ENCODE measurements around the gene SERBP1.
"Not testable (repeated sequence)": the region's sequence is repeated elsewhere in the genome, so short reads cannot be mapped to it uniquely, and the experiment has no call there.

Gene SERBP1

DNA sequence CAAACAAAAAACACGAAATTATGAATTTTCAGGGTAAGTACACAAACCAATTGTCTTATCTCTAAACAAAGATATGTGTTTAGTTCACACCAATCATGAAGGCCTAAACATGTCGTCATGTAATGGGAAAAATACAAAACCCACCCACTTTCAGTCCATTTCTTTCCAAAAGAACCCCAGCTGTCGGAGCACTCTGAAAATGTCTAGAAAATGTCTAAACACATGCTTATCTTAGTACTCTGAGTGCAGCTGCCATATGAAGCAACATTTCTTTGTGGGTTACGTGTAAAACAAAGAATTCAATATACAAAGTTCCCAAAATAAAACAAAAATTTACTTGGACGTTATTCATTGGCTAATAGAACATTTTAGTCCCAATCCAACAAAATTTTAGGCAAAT lies 22.7 kb downstream of the SERBP1 start:
- DNase-seq (ENCODE audit: low read depth in 2 of 2), result no peak

DNA sequence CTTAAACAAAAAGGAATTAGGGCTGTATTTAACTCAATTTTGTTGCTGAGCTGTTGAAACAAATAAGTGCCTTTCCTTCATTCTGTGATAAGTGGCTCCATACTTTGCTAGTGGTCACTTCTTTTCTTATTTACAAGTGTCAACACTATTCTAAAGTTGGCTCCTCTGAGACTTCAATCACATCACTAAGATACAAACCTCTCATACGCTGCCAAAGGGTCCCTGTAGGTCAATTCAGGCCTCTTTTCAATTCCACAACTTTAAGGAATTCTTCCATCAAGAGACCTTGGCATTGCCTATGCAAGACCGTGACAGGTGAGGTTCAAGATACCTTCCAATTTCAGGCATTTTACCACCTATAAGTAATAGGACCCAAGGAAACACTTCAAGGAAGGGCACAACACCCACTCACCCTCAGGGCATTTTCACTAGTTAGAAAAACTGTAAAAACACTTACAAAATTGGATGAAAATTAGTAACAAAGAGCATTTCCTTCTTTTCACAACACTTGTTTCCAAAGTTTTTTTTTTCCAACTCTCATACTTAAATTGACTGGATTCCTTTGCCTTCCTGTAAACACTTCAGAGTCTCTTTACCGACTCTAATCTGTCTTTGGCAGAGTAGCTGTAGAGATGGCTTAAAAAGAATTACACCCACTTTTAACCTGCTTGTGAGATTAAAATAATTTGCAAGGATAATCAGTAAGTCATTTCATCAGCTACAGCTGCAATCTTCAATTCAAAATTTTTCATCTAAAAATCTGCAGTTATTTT lies 24.5 kb downstream of the SERBP1 start:
- DNase-seq (ENCODE audit: low read depth in 2 of 2), result no peak

DNA sequence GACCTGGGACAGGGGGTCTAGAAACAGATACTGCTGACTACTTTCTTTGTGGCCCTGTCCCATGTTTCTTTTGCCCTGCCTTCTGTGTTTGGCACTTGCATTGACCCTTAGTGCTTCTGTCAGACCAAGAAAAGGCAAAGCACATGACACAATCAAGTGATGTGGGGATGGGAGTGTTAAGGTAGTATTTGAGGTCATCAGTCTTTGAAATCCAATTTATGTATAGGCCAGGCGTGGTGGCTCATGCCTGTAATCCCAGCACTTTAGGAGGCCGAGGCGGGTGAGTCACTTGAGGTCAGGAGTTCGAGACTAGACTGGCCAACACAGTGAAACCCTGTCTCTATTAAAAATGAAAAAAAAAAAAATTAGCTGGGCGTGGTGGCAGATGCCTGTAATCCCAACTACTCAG lies 26.0 kb downstream of the SERBP1 start:
- no peak for DNase-seq (ENCODE audit: low read depth in 2 of 2)

DNA sequence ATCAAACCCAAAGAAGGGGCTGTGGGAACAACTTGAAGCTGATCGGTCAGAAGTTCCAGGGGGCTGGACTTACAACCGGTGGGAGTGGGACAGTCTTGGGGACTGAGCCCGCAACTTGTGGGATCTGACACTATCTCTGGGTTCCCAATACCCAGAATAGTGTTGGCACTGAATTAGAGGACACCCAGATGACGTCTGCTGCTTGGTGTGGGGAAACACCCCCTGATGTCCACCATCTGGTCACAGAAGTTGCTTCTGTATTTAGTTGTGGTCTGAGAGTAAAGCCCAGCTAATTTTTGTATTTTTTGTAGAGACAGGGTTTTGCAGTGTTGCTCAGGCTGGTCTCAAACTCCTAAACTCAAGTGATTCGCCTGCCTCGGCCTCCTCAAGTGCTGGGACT lies 28.8 kb downstream of the SERBP1 start:
- DNase-seq (ENCODE audit: low read depth in 2 of 2), result no peak

DNA sequence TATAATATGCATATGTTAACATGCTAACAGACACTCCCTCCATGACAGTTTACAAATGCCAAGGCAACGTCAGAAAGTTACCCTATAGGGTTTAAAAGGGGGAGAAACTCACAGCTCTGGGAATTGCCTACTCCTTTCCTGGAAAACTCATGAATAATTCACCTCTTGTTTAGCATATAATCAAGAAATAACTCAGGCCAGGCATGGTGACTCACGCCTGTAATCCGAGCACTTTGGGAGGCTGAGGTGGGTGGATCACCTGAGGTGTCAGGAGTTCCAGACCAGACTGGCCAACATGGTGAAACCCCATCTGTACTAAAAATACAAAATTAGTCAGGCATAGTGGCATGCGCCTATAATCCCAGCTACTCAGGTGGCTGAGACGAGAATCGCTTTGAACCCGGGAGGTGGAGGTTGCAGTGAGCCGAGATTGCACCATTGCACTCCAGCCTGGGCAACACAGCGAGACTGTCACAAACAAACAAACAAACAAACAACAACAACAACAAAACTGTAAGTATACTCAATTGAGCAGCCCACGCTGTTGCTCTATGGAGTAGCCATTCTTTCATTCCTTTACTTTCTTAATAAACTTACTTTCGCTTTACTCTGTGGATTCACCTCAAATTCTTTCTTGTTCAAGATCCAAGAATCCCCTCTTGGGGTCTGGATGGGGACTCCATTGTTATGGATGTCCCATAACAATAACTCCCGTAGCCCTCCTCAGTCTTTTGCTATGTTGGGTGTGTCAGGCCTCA lies 30.0 kb downstream of the SERBP1 start:
- not testable (repeated sequence) for DNase-seq (ENCODE audit: low read depth in 2 of 2)

DNA sequence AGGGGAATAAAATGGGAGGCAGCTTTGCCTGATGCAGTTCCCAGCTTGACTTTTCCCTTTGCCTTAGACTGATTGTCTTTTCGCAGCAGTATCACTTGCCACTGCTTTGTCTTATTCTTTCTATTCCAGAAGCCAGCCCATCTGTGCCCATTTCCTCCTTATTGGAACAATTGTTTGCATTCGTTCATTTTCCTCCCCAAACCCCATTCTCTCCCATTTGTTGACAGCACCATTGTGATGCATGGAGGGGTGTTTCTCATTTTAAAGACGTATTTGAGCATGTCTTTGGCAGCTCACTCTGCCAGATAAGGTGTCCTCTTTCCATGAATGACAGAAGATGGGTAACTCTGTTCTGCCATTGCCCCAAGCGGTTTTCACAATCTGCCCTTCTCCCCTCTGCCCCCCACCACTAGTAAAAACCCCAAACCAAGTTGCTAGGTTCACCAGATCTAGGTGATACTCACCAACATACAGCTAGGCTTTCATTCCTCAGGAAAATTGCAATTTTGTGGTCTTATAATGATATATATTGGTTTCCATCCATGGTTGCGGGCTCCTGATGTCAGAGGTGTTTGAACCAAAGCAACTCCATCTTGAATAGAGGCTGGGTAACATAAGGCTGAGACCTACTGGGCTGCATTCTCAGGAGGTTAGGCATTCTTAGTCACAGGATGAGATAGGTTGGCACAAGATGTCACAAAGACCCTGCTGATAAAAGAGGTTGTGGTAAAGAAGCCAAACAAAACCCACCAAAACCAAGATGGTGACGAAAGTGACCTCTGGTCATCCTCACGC lies 30.8 kb downstream of the SERBP1 start:
- DNase-seq (ENCODE audit: low read depth in 2 of 2), result no peak

DNA sequence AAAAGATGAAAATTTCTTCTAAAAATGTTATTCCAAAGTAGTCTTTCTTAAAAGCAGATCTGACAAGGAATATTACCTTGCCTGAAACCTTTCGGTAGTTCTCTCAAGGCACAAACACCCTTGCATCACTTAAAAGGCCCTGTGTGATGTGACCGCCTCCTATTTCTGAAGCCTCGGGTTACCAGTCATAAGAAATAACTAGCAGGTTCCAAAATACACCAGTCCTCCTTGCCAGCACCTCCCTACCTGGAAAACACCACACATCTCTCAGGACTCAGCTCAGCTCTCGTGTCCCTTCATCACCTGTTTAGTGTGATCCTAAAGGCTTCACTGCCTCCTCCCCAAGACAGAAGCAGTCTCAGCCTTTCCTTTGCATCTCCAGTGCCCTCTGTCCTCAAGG lies 35.7 kb downstream of the SERBP1 start:
- no peak for DNase-seq (ENCODE audit: low read depth in 2 of 2)

DNA sequence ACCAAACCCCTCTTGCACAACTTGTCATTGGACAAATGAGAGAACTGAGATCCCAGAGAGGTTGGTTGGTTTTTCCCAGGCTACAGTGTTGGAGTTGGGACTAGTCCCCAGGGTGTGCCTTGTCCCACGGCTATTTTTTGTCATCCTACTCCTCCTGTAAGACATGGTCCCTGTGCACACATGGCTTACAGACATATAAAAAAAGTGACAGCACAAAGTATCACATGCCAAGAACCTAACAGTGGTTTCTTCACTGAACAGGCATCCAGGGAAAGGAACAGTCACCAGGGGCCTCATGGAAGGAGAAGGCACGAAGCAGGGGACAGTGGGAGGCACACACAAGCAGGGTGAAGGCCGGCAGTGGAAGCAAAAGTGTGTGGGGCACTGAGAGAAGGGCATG lies 36.5 kb downstream of the SERBP1 start:
- DNase-seq (ENCODE audit: low read depth in 2 of 2), result no peak

DNA sequence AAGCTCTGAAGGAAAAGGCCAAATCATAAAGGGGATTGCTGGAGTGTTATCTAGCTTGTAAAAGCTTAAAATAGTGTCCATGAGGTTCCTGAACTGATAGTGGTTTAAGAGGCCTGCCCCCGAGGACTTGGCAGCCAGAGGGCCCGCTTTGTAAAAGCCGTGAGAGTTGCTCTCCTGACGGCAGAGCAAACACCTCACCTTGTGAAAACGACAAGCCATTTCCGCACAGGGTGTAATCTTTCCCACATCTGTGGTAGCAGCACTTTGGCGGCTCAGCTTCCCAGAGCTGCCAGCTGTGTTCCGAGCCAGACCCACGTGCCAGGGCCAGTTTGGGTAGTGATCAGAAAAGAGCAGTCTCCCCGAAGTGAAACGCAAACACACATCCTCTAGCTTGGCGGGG lies 37.0 kb downstream of the SERBP1 start:
- DNase-seq (ENCODE audit: low read depth in 2 of 2), result no peak

DNA sequence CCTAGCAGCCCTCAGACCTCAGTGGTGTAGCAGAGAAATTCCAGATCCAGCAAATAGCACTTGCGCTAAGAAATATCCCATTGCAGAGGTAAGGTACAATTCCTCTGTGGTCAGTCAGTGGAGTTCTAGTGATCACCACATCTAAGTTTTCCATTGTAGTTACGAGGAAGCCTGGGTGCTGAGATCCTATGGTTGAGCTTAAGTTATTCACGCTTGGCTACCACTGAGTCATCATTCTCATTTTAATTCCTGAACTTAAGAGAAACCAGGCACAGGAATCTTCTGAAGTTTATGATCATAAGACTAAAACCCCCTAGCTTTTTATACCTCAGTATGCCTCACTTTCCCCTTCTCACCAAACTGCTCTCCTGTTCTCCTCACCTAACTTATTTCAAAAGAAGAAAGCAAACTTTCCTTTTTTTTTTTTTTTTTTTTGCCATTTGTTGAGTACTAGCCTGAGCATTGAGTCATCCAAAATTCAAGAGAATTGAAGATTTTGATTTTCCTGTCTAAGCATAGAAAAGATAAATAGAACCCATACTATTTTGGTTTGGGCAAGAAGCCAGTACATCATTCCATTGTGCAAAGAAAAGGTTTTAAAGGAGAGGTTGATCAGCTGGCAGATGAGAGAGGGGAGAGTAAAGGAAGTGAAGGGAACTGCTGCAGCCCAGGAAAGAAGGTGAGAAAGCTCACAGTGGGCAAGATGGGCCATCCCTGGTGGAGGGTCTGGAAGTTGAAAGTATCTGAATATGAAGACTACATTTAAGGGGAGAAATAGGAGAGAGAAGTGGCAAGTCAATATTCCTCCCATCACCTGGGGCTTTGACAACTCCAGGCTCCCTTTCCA lies 39.9 kb downstream of the SERBP1 start:
- no peak for DNase-seq (ENCODE audit: low read depth in 2 of 2)

DNA sequence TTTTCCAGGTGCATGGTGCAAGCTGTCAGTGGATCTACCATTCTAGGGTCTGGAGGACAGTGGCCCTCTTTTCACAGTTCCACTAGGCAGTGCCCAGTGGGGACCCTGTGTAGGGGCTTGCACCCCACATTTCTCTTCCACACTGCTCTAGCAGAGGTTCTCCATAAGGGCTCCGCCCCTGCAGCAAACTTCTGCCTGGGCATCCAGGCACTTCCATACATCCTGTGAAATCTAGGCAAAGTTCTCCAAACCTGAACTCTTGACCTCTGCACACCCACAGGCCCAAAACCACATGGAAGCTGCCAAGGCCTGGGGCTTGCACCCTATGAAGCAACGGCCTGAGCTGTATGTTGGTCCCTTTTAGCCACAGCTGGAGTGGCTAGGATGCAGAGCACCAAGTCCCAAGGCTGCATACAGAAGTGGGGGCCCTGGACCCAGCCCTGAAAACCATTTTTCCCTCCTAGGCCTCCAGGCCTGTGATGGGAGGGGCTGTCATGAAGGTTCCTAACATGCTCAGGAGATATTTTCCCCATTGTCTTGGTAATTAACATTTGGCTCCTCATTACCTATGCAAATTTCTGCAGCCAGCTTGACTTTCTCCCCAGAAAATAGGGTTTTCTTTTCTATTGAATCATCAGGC lies 46.1 kb downstream of the SERBP1 start:
- DNase-seq (ENCODE audit: low read depth in 2 of 2), result no peak

DNA sequence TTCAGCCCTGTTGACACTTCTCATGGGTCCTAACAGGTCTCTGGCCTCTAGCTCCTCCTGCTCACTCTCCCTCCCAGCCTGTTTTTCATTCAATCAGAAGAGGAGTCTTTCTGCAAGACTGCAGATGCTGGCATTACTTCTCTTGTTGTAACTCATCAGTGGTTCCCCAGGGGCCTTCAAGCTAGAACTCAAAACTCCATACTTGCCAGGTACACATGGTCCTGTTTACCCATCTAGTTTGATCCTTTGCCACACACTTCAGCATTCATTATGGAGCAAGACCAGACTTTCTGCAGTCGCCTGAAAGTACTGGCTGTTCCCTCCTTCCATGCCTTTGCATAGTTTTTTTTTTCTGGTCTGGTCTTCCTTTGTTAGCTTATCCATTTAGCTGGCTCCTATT lies 47.9 kb downstream of the SERBP1 start:
- no peak for DNase-seq (ENCODE audit: low read depth in 2 of 2)

DNA sequence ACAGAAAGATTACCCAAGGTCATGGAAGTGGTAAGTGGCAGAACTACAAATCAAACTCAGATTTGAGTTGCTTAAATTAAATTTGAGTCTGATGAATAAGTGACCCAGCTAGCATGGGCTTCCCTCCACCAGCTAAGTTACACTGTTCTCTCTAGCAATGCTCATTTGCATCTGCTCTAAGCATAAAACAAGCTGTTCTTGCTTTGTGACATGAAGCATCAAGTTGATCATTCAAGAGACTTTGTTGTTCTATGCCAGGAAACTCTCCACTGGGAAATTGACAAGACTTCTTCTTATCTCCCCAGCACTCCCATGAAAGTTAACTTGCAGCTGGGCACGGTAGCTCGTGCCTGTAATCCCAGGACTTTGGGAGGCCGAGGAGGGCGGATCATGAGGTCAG lies 49.0 kb downstream of the SERBP1 start:
- DNase-seq (ENCODE audit: low read depth in 2 of 2), result no peak

DNA sequence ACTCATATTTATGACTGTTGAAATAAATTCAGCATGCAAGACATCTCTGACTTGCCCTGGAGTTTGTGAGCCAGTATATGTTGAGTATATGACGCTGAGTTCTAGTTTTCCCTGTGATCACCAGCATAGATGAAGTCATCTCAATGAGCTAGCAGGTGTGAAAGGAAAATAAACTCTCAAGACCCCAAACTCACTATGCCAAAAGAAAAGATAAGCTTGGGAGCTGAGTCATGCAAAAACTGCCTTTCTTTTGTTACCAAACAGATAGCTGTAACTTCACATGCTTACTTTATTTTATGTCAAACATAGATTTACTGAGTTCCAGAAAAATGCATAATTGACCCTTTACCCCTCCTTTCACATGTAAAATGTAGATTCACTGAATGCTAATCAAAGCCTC lies 52.9 kb downstream of the SERBP1 start:
- DNase-seq (ENCODE audit: low read depth in 2 of 2), result no peak

DNA sequence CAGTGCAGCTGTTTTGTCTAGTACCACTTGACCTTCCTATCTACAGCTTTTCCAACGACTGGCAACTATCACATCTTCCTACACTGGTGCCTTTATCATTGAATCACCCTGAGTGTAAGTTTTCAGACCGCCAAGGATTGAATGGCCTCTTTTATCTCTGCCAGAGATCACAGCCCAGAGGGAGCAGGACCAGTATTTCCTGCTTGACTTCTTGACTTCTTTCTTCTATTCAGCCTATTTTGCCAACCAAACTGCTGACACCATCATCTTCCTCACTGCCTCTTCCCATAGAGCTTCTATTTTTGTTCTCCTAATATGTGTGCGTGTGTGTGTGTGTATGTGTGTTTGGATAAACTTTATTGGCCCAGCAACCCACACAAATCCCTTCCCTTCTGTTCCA lies 53.8 kb downstream of the SERBP1 start:
- DNase-seq (ENCODE audit: low read depth in 2 of 2), result no peak

DNA sequence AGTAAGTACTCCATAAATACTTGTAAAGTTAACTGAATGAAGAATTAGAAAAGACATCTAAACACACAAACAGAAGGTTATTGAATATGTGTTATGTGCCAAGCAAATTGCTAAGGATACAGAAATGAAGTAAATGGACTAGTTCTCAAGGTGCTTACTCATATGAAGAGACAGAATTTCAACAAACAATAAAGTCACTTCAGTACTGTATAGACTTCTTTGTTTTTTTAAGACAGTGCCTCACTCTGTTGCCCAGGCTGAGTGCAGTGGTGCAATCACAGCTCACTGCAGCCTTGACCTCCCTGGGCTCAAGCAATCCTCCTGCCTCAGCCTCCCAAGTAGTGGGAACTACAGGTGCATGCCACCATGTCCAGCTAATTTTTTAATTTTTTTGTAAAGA lies 57.3 kb downstream of the SERBP1 start:
- DNase-seq (ENCODE audit: low read depth in 2 of 2), result no peak

DNA sequence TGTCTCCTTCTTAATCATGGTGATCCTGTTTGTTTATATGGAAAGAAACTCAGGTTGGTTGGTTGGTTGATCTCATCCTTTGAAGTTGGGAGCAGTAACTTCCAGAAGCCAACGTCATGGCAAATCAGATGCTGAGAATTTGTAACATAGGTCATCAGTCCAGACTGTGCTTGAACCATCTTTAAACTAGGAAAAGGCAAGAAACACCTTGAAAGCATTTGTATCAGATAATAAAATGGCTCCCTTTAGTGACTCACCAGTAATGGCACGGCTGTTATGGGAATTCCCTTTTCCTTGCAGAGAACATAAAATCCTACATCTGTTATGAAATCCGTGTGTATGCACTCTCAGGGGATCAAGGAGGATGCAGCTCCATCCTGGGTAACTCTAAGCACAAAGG lies 58.1 kb downstream of the SERBP1 start:
- no peak for DNase-seq (ENCODE audit: low read depth in 2 of 2)

DNA sequence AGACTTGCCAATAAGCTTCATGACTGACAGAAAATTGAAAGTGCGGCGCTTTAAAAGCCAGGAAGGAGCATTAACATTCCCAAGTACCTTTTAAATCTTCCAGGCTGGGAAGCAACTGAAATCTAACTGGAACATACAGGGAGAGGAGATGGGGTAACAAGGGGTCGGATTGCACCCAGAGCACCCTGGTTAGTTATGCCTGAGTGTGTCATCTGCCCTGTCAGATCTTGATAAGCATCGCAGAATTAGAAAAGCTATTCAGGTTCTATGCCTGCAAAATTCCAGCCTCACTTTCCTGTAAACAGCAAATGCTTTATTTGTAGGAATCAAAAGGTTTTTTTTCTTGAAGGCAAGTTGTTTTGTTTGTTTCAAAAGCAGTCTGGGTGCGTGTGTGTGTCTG lies 58.5 kb downstream of the SERBP1 start:
- no peak for DNase-seq (ENCODE audit: low read depth in 2 of 2)

DNA sequence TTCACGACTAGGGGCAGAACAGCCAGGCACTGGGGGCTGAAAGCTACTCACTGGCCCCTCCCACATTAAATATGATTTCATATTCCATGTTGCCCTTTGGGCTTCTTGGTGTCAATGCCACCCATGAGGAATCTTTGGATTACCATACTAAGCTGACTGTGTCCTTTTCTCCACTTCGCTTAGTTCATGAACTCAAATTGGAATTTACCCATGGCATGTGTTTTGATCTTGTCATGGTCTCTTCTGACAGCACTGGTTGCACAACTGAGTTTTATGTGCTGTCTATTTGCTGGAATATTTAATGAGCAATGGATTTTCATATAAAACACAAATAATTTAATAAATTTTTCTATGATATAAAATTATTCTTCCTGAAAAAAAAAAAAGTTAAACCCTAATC lies 59.2 kb downstream of the SERBP1 start:
- no peak for DNase-seq (ENCODE audit: low read depth in 2 of 2)

DNA sequence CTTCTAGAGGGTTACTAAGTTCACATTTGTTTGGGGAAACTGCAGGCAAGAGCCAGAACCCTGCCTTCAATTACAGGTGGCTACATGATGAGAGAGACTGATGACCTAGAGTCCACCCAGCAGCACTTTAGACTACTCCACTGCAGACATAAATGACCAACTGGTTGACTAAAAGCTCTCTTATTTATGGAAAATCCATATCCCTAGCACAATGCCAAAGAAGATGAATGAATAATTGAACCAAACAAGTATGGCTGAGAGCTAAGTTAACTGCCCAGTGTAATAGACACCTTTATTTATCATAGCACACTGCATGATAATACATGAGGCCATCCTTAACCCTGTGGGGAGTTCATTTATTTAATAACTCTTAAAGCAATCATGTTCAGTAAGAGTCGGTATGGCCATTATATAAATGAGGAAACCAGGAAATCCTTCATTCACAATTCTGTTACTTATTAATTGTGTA lies 62.1 kb downstream of the SERBP1 start:
- no peak for DNase-seq (ENCODE audit: low read depth in 2 of 2)

DNA sequence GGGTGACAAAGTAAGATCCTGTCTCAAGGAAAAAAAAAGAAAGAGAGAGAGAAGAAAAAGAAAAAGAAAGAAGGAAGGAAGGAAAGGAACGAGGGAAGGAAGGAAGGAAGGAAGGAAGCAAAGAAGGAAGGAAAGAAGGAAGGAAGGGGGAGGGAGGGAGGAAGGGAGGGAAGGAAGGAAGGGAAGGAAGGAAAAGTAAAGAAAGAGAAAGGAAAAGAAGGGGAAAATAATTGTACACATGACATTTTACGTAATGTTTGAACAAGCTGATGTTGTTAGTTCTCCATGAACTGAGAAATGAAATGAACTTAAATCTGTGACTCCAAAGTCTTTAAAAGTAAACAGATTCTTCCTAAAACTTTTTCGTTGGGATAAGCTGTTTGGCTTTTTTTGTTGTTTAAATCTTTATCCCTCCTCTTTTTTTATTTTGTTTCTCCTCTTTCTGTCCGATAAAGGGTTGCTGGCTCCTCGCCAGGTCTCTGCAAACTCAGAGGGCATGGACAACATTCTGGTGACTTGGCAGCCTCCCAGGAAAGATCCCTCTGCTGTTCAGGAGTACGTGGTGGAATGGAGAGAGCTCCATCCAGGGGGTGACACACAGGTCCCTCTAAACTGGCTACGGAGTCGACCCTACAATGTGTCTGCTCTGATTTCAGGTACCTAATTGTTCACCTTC lies 62.7 kb downstream of the SERBP1 start:
- no peak for DNase-seq (ENCODE audit: low read depth in 2 of 2)

Data from stimulated activated CD8-positive, alpha-beta memory T cell treated with anti-CD3 and anti-CD28 coated beads, Interleukin-15, amount 100 ng/mL, for 4 hours (primary cell).